Stimulated activated CD4-positive, alpha-beta T cell treated with anti-CD3 and anti-CD28 coated beads, Interleukin-15, amount 100 ng/mL, for 48 hours (primary cell): ENCODE data around the gene HDAC9.
"Not testable (repeated sequence)": the region's sequence is repeated elsewhere in the genome, so short reads cannot be mapped to it uniquely, and the experiment has no call there.

ENCODE experiments used
- DNase-seq, 2 donors: peaks; one replicate each; pipeline ENCODE4 v3.0.0-alpha.2; 2020; ENCODE audit warnings: low read depth in 2 of 2

HDAC9 gene

GRCh38 chr7:19024261-19024660 is 528.7 kb downstream of the HDAC9 start:
- DNase-seq: no peak

DNA sequence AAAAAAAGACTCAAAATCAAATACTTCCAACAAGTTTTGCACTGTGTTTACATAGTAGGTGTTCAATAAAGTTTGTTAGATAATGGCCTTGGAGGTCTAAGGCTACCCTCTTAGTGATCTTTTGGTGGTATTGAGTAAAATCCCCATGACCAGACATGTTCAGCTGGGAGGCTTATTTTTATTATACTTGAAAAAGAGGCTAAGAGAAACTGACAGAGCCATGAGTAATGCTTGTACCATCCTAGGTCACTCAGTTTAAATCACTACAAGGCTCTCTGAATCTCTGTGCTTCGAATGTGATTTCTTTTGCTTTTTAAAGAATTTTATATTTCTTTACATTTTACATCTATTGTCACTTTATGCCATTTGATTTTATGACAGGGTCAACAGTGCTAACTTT is 531.3 kb downstream of the HDAC9 start:
- DNase-seq: no peak

GRCh38 chr7:19030281-19030680 is 534.7 kb downstream of the HDAC9 start:
- no peak for DNase-seq

DNA sequence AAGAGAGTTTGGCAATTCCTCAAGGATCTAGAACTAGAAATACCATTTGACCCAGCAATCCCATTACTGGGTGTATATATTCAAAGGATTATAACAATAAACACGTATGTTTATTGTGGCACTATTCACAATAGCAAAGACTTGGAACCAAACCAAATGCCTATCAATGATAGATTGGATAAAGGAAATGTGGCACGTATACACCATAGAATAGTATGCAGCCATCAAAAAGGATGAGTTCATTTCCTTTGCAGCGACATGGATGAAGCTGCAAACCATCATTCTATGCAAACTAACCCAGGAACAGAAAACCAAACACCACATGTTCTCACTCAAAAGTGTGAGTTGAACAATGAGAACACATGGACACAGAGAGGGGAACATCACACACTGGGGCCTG is 537.4 kb downstream of the HDAC9 start:
- not testable (repeated sequence) for DNase-seq

DNA sequence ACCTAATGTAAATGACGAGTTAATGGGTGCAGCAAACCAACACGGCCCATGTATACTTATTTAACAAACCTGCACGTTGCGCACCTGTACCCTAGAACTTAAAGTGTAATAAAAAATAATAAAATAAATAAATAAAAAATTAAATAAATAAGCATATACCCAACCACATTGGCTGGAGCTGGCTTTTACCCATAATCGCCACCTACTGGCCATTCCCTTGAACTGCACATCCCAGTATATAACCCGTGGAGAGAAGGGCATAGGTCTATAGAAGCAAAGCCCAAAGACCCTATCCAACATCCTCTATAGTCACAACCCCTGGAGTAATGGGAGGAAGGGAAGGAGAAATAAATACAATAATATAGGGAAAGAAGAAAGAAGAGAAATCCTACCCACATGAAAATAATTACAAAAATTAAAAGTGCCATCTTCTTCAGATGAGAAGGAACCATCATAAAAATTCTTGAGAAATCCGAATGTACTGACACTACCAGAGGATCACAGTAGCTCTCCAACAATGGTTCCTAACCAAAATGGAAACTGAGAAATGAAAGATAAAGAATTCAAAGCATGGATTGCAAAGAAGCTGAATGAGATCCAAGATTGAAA is 556.3 kb downstream of the HDAC9 start:
- peak in 1 of 2 donors; percentile 1 for DNase-seq
